Activated T-cell treated with anti-CD3 and anti-CD28 coated beads, Interleukin-2, amount 50 U/mL, for 1 hour (primary cell): ENCODE data around the gene BOC.

Source experiments
- DNase-seq: peaks from one replicate; pipeline ENCODE4 v3.0.0-alpha.2; 2020

Gene BOC

DNA sequence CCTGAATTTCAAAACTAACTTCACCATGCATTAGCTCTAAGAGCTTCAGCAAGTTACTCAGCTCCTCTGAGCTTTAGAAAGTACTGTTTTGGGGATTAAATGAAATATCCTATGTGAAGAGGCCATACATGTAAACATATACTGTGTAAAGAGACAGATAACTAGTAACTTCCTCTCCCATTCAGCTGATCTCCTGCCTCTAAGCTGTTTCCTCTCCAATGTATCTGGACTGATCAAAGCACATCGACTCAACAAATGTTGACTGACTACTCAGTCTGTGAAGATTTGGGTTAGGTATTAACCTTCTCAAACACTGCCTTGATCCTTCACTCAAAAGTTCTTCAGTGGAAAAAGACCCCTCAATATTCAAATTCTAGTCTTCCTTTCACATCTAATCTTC, 82.0 kb downstream of the BOC start:
- no peak for DNase-seq

DNA sequence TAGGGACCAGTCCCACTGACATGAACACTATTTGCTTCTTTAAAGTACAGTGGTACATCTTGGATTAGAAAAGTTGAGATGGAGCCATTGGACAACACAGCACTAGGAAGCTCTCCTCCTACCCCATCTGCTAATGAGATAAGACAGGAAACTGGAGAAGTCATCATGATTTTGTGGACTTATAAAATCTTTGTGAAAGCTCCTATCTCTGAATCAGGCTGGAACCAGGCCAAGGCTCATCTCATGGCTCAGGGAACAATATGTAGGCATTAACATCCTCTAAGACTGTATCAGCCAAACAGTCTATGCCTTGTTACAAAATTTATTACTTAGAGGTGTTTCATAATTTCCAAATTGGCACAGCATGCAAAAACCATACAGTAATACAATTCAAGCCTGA, 84.1 kb downstream of the BOC start:
- no peak for DNase-seq

DNA sequence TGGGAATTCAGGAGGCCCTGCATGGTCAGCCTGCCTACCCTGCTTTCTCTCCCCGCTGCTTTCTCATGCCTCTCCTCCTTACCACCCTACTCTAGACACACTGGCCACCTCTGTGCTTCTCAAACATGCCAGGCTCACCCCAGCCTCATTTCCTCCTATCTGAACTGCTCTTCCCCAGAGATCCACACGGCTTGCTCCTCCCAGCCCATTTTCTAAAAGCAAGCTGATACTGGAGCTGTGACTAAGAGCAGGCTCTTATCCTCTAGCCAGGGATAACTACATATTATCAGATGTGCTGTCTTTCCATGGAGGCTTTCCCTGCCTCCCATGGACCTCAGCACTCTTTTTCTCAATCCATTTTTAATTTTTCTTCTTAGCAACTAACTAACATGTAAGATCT, 85.9 kb downstream of the BOC start:
- no peak for DNase-seq

GRCh38 chr3:113297841-113298240, 86.5 kb downstream of the BOC start:
- no peak for DNase-seq

GRCh38 chr3:113300596-113300995, 89.2 kb downstream of the BOC start:
- no peak for DNase-seq

DNA sequence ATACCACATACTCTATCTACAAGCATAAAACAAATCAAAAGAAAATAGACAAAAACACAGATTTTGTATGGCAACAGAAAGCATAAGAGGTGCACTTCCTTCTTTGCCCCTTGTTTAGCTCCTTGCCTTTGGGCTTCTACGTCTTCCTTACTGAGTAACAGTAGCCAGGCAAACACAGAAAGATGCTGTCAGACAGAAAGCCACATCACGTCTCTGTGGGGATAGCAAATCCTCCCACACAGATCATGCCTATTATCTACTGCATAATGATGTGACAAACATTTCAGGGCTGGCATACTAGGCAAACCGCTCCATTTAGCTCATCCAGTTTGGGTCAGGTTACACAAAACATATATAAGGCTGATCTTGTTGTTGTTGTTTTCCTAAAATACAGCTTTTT, 92.7 kb downstream of the BOC start:
- DNase-seq = no peak

DNA sequence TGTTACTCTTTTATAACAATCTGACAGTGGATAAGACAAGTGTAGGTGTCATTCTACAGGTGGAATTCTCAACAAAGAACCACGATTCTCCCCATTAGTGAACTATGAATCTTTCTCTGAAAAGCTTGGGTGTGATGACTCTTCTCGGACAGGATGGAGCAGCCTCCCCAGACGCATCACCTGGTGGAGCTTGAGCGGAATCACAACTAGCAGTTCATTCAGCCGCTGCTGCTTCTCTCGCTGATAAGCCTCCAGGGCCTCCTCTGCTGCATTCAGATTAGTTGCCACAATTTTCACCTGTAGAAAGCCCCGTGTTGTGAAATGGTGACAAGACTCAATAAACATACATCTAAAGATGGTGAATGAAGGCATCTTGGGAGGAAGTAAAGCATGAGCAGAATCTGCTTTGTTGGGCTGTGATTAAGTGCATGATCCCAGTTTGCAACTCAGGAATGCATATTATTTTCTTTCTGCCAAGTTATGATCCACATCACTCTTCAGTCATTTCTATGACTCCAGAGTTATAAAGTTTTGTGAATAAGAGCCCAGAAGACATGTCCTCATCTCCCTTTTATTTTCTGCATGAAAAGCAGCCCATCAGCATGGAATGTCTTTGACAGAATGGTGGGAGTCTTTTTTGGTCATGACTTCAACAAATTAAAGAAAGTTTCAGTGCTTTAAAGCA, 93.6 kb downstream of the BOC start:
- no peak for DNase-seq

DNA sequence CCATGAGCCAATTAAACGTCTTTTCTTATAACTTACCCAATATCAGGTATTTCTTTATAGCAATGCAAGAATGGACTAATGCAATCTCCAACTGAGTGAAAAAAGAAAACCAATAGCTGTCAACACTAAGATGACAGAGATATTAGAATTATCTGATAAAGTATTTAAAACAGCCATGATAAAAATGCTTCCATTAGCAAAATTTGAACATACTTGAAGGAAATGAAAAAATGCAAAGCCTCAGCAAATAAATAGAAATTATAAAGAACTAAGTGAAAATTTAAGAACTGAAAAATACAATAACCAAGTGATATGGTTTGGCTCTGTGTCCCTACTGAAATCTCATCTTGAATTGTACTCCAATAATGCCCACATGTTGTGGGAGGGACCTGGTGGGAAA, 99.6 kb downstream of the BOC start:
- DNase-seq = no peak

- no peak for DNase-seq
These were observed 101.1 kb downstream of the BOC start for GRCh38 chr3:113312416-113312815.

- DNase-seq = no peak
These were observed 103.6 kb downstream of the BOC start for GRCh38 chr3:113314923-113315322.

DNA sequence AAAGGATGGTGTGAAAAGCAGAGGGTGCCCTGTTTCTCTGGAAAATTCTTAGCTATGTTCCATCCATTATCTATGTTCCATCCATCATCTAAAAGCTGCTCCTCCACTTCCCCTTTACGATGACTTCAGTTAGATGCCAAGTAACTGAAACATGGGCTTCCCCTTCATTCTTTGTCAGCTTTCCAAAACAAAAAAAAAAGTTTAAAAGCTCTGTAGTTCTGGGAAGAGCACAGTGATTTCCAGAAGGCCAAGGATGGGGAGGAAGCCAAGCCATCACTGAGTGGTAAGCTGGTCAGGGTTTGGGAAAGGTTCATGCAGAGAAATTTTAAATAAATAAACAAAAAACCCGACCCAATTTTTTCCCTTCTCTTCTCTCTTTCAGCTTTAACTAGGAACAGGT, 118.4 kb downstream of the BOC start:
- no peak for DNase-seq

DNA sequence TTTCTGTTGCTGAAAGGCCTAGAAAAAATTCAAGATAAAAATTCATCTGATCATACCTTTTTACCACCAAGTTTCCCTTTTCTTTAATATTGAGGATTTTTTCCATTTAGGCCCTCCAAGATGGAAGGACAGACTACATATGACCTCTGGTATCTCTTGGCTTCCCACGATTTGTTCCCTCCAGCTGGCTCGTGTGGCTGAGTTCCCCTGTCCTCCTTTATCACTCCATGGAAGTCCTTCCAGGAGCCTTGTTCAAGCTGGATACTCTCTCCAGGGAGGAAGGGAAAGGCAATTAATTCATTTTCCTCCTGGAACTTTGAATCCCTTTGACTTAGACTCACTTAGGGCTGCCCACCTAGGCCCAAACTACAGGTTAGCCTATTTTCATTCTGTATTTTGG, 119.4 kb downstream of the BOC start:
- DNase-seq = no peak

DNA sequence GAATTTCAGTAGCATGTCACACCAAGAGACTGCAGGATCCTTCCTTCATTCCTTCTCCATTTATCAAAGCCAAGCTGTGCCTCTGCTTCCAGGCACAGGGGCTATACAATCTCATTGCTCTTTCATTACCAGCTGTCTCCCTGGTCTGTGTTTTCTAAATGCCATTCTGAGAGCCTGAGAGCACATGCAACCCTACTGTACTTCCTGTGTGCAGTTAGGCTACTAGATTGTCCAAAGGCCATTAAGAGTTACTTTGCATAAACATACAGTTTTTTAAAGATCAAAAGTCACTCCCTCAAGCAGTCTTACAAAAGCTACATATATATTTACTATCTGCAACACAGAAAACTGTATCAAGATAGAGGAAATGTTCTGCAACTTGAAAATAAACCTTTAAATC, 119.8 kb downstream of the BOC start:
- DNase-seq = no peak
